GM12892 (cell line): ENCODE measurements around the gene PRSS36.

Experiments
- POLR2A ChIP-seq: IDR thresholded peaks from 2 replicates; pipeline ENCODE4 v1.6.1; 2011; ENCODE audit warnings: low read depth, low read length, control low read depth
- POLR2AphosphoS5 ChIP-seq: IDR thresholded peaks from 2 replicates; pipeline ENCODE4 v1.6.1; 2011; ENCODE audit warnings: low read depth, low read length, control low read depth

- no peak for TF ChIP-seq POLR2AphosphoS5
- TF ChIP-seq POLR2A, result no peak
Measured at GRCh38 chr16:31143011-31143693, 6.7 kb downstream of the PRSS36 start.
